ENCODE measurements around the gene SHROOM3. TPM values are rescaled to one million over a fixed set of nuclear protein-coding genes. Genes with fewer than 3 reads are reported as not detected.

Gene SHROOM3
- total RNA-seq, 2 experiments from 2014 or later: not detected

DNA sequence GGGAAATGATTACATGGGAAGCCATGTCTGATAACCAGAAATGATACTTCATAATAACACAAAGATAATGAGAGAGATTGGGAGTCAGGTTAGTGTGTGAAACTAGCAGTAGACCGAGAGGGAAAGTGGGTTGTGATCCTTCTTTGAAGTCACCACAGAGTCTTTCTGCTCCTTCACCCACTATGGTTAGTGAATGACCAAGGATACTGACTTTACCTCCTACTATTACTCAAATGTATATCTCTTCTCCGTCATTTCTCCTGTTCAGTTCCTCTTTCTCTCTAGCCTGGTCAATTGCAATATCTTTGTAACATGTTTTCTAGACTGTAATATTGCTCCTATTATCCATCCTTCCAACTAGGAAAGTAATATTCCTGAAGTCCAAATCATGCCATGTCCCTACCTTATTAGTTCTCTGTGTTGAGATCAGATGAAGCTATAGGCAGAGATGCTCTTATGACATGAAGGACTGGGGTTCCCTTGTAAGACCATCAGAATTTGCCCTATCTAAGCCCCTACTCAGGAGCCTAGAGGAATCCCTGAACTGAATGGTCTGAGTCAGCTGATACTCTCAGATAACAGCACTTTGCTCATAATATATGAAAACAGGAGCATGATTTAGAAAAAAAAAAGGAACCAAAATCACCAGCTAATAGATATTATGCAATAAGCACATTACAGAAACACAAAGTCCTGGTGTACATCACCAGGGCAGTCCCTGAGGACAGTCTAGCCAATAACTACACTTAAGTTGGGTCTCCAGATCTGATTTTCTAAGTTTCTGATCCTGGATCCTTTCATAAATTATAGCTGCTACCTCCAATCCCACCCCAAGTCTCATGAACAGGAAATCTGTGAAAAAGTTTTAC, 81.2 kb downstream of the SHROOM3 start:
- no peak for DNase-seq
- Mint-ChIP-seq H3K4me3 (no peak overlapping the region), H3K9me3 (no peaks in the 10 kb centered on the region), H3K27me3 (peaks cover 2% of the 10 kb centered on the region), H3K27ac (no peak overlapping the region), H3K36me3 (ENCODE audit: low read depth) (no peaks in the 10 kb centered on the region), H3K4me1 (no peaks in the 10 kb centered on the region)
- POLR2A ChIA-PET: no interaction called here
- CTCF ChIA-PET: interaction anchor here (0.6 to 1.4 kb wide), 3 partner anchors 11 to 509 kb away, joined by 3 to 4 read pairs (median 3); no protein-coding TSS in a partner anchor

DNA sequence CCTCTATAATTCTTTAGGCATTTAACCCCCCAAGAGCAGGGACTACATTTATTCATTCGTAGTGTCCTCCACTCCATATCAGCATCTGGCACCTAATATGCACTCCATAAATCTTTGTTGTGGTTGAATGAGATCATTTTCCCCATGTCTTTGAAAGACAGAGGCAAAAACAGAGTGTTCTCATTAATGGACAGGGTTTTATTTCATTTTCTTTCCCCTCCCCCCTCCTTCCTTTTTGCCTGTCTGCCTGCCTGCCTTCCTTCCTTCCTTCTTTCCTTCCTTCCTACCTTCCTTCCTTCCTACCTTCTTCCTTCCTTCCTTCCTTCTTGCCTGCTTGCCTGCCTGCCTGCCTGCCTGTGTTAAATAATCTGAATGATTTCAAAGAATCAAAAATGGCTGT, 83.2 kb downstream of the SHROOM3 start:
- POLR2A ChIA-PET: no interaction called here
- Mint-ChIP-seq H3K27ac (no peak overlapping the region), H3K4me1 (no peaks in the 10 kb centered on the region), H3K36me3 (ENCODE audit: low read depth) (no peaks in the 10 kb centered on the region), H3K4me3 (no peak overlapping the region), H3K9me3 (no peaks in the 10 kb centered on the region), H3K27me3 (peaks cover 2% of the 10 kb centered on the region)
- DNase-seq: no peak
- CTCF ChIA-PET: no interaction called here

DNA sequence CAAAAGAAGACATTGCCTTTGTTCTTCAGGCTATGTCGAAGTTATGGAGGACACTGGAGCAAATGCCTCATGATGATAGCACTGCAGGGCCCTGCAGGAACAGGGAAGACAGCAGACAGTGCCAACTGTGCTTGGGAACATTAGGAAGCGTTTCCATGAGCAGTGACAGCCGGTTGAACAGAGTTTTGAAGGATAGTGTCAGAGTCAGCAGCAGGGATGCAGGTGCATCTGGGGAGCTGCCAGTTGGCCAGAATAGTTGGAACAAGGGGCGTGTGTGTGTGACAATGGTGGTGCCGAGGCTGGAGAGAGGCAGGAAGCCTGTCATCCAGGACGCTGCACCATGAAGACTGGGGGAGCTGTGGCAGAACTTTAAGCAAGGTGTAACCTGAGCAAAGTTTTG, 88.6 kb downstream of the SHROOM3 start:
- Mint-ChIP-seq H3K36me3 (ENCODE audit: low read depth) (no peaks in the 10 kb centered on the region), H3K27ac (no peak overlapping the region), H3K9me3 (no peaks in the 10 kb centered on the region), H3K4me3 (no peak overlapping the region), H3K4me1 (no peaks in the 10 kb centered on the region), H3K27me3 (peaks cover 4% of the 10 kb centered on the region)
- DNase-seq: no peak
- CTCF ChIA-PET: no interaction called here
- POLR2A ChIA-PET: no interaction called here

DNA sequence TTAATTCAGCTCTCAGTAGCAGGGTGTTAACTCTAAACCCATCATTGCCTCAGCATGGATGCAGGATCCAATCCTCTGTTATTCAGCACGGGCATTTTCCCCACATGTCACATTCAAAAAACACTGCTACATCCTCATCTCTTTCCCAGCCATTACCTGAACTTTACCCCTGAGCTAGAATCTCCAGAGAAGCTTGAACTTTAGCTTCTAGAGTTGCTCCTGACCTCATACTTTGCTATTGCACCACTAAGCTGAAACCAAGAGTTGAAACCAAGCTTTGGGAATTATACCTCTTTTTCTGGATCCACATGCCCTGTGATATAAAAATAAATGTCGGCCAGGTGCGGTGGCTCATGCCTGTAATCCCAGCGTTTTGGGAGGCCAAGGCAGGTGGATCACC, 90.7 kb downstream of the SHROOM3 start:
- no peak overlapping the region for H3K27ac Mint-ChIP-seq
- ChIA-PET POLR2A (no interaction called here), CTCF (no interaction called here)
- no peak overlapping the region for H3K4me3 Mint-ChIP-seq
- no peaks in the 10 kb centered on the region for H3K4me1 Mint-ChIP-seq
- DNase-seq: no peak
- no peaks in the 10 kb centered on the region for H3K9me3 Mint-ChIP-seq
- H3K27me3 Mint-ChIP-seq: peaks cover 4% of the 10 kb centered on the region
- no peaks in the 10 kb centered on the region for H3K36me3 Mint-ChIP-seq (ENCODE audit: low read depth)

DNA sequence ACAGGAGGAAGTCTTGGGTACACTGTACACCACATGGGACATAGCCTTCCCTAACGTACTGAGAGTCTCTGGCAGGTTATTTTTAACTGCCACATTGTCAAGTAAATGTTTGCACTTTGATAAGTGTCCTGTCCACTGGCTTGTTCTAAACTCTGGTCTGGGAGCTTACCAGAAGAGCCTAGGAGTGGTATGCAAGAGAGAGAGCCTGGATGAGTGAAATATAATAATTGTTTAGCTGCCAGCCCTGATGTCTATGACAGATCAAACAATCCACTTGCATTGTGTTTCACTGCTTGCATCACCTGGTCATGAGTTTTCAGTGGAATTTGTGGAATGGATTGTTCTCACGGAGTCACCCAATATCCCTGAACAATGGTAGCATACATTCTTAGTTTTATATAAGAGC, 91.6 kb downstream of the SHROOM3 start:
- CTCF ChIA-PET: interaction anchor here (0.8 kb wide), 1 partner anchor 10 kb away, joined by 4 read pairs; no protein-coding TSS in a partner anchor
- H3K27ac Mint-ChIP-seq: no peak overlapping the region
- H3K9me3 Mint-ChIP-seq: no peaks in the 10 kb centered on the region
- no peak for DNase-seq
- H3K4me1 Mint-ChIP-seq: no peaks in the 10 kb centered on the region
- POLR2A ChIA-PET: no interaction called here
- H3K4me3 Mint-ChIP-seq: no peak overlapping the region
- H3K36me3 Mint-ChIP-seq (ENCODE audit: low read depth): no peaks in the 10 kb centered on the region
- H3K27me3 Mint-ChIP-seq: peaks cover 4% of the 10 kb centered on the region

DNA sequence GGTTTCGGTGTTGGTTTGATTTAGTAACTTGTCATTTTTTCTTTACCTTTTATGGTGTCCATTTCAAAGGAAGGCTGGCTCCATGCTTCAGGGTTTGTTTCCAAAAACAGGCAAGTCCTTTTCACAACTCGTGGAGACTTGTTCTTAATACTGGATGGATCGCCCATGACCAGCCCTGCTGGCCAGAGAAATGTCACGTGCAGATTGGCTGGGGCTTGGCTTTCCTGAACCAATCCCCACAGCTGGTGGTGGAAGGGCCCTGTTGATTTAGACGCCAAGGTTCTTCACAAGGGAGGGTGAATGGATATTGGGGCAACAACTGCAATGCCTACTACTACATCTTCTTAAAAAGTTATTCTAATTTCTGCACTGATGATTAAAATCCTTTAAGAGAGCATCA, 92.6 kb downstream of the SHROOM3 start:
- H3K27ac Mint-ChIP-seq: no peak overlapping the region
- CTCF ChIA-PET: interaction anchor here (0.7 kb wide), 1 partner anchor 460 kb away, joined by 3 read pairs; no protein-coding TSS in a partner anchor
- H3K4me1 Mint-ChIP-seq: no peaks in the 10 kb centered on the region
- no peaks in the 10 kb centered on the region for H3K9me3 Mint-ChIP-seq
- POLR2A ChIA-PET: no interaction called here
- H3K36me3 Mint-ChIP-seq (ENCODE audit: low read depth): no peaks in the 10 kb centered on the region
- peaks cover 4% of the 10 kb centered on the region for H3K27me3 Mint-ChIP-seq
- no peak for DNase-seq
- no peak overlapping the region for H3K4me3 Mint-ChIP-seq

DNA sequence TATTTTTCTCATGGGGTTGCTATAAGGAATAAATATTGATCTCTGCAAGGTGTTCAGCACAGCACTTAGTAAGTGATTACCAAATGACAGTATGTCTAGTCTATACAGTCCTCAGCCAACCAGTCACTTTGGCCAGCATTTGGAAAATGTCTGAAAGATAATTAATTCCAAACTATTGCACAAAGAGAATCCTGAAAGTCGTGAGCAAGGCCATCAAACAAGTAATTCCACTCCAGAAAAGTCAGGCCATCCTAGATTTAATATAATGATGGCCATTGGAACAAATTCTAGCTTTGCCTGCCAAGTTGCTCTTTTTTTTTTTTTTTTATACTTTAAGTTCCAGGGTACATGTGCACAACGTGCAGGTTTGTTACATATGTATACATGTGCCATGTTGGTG, 96.6 kb downstream of the SHROOM3 start:
- POLR2A ChIA-PET: no interaction called here
- no peaks in the 10 kb centered on the region for H3K4me1 Mint-ChIP-seq
- no peak overlapping the region for H3K4me3 Mint-ChIP-seq
- H3K27me3 Mint-ChIP-seq: peaks cover 4% of the 10 kb centered on the region
- CTCF ChIA-PET: no interaction called here
- H3K36me3 Mint-ChIP-seq (ENCODE audit: low read depth): no peaks in the 10 kb centered on the region
- H3K27ac Mint-ChIP-seq: no peak overlapping the region
- H3K9me3 Mint-ChIP-seq: no peaks in the 10 kb centered on the region
- no peak for DNase-seq

DNA sequence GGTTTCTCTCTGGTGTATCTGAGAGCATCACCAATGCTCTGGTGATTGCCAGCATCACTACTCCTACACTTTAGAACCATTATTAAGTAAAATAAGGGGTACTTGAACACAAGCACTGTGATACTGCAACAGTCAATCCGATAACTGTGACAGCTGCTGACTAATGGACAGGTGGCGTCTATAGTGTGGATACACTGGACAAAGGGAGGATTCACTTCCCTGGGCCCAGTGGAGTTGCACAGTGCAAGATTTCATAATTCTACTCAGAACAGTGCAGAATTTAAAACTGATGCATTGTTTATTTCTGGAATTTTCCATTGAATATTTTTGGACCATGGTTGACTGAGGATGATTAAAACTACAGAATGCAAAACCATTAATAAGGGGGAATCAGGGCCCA, 97.8 kb downstream of the SHROOM3 start:
- no peak for DNase-seq
- no peak overlapping the region for H3K27ac Mint-ChIP-seq
- H3K4me3 Mint-ChIP-seq: no peak overlapping the region
- POLR2A ChIA-PET: interaction anchor here (0.6 kb wide), 1 partner anchor 102 kb away, joined by 4 read pairs; no protein-coding TSS in a partner anchor
- no peaks in the 10 kb centered on the region for H3K36me3 Mint-ChIP-seq (ENCODE audit: low read depth)
- no peaks in the 10 kb centered on the region for H3K9me3 Mint-ChIP-seq
- CTCF ChIA-PET: no interaction called here
- H3K27me3 Mint-ChIP-seq: peaks cover 1% of the 10 kb centered on the region
- no peaks in the 10 kb centered on the region for H3K4me1 Mint-ChIP-seq

DNA sequence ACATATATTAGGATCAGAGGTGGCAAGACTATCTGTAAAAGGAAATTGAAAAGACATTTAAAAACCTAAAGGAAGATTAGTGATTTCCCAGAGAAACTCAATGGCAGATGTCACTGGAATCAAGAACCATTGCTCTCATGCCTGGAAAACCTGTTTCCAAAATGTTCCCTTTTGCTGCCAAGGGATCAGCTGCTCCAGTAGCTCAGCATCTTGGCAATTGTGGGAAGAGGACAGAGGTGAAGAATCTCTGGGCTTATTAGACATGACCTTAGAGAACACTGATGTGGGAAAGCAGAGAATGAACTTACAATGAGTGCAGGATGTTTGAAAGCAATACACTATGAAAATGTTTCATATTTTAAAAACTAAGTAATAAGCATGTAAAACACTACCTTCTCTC, 98.3 kb downstream of the SHROOM3 start:
- Mint-ChIP-seq H3K27me3 (no peaks in the 10 kb centered on the region), H3K4me1 (no peaks in the 10 kb centered on the region), H3K4me3 (no peak overlapping the region), H3K27ac (no peak overlapping the region), H3K9me3 (no peaks in the 10 kb centered on the region), H3K36me3 (ENCODE audit: low read depth) (no peaks in the 10 kb centered on the region)
- ChIA-PET POLR2A (no interaction called here), CTCF (no interaction called here)
- no peak for DNase-seq

DNA sequence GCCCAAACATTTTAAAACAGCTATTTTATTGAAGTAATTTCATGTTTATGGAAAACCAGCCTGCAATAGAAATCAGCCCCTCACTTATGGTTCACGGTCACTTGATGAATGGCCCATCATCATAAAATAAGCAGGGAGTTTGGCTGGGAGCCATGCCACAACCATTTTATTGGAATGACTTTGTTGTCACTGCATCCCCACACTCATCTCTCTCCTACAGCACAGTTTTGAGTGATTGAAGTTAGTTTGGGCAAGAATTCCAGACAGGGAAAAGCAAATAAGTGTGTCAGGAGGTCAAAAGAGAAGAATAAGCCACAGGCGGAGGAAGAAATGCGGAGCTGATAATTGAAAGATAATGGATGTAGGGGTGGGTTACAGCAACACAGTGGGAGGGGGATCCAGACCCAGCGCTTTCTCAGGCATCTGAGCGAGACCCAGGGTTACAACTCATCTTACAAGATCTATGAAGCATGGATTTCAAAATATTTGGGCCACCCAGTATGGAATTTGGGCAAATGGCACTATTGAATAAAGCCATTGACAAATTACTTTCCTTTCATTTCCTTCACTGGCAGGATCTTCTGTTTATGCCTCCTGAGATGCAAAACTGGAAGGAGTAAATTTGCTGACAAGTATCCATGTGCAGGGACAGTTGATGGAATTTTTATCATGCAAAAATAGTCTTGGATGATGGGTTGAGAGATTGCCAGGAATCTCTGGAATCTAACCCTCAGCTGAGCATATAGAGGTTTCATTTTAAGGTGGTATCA, 100.8 kb downstream of the SHROOM3 start:
- Mint-ChIP-seq H3K27me3 (no peaks in the 10 kb centered on the region), H3K27ac (no peak overlapping the region), H3K9me3 (no peaks in the 10 kb centered on the region), H3K4me3 (no peak overlapping the region), H3K36me3 (ENCODE audit: low read depth) (no peaks in the 10 kb centered on the region), H3K4me1 (no peaks in the 10 kb centered on the region)
- ChIA-PET POLR2A (no interaction called here), CTCF (no interaction called here)
- DNase-seq: no peak

DNA sequence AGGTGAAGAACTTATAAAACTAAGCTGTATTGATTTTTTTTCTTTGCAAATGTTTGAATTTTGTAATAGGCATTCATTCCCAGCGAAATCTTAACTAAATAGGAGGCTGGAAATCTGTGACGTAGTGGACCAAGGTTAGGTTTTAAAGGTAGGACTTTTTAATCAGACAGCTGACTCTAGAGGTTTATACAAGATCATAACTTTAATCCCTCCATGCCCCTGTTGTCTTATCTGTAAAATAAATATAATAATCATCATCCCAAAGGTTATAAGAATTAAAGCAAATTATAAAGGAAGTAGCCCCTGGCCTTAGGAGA, 101.3 kb downstream of the SHROOM3 start:
- no peak overlapping the region for H3K4me3 Mint-ChIP-seq
- ChIA-PET CTCF (no interaction called here), POLR2A (no interaction called here)
- H3K27ac Mint-ChIP-seq: no peak overlapping the region
- no peak for DNase-seq
- no peaks in the 10 kb centered on the region for H3K36me3 Mint-ChIP-seq (ENCODE audit: low read depth)
- no peaks in the 10 kb centered on the region for H3K9me3 Mint-ChIP-seq
- no peaks in the 10 kb centered on the region for H3K4me1 Mint-ChIP-seq
- no peaks in the 10 kb centered on the region for H3K27me3 Mint-ChIP-seq

DNA sequence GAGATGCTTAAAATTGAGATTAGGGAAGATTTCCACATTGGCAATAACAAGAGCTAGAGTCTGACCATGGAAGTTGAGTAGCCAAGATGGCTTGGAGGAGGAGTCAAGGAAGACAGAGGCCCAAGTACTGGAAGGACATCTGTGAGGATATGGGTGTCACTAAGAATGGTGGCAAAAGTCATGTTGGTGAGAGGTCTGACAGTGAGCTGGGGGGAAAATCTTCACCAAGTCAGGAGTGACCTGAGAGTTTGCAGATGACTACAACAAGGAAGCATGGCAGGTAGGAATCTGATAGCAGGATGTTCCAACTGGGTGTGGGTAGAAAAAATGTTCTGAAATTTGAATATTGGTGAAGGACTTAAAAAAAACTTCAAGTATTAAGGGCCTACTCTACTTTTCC, 103.3 kb downstream of the SHROOM3 start:
- Mint-ChIP-seq H3K4me1 (no peaks in the 10 kb centered on the region), H3K27me3 (no peaks in the 10 kb centered on the region), H3K9me3 (no peaks in the 10 kb centered on the region), H3K27ac (no peak overlapping the region), H3K36me3 (ENCODE audit: low read depth) (no peaks in the 10 kb centered on the region), H3K4me3 (no peak overlapping the region)
- CTCF ChIA-PET: no interaction called here
- POLR2A ChIA-PET: no interaction called here
- DNase-seq: no peak

DNA sequence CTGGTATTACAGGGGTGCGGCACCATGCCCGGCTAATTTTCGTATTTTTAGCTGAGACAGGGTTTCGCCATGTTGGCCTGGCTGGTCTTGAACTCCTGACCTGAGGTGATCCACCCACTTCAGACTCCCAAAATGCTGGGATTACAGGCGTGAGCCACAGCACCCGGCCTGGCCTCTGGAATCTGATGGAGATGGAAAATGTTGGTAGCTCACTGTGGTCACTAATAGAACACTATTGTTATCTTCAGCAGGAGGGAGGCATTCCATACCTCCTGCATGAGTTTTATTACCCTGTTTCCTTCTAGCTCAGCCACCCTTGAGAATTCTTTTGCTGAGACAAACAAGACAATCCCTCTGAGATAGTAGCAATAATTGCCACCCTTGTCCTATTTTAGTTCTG, 105.0 kb downstream of the SHROOM3 start:
- H3K36me3 Mint-ChIP-seq (ENCODE audit: low read depth): no peaks in the 10 kb centered on the region
- peaks cover 12% of the 10 kb centered on the region for H3K4me1 Mint-ChIP-seq
- H3K27me3 Mint-ChIP-seq: no peaks in the 10 kb centered on the region
- H3K4me3 Mint-ChIP-seq: no peak overlapping the region
- H3K27ac Mint-ChIP-seq: no peak overlapping the region
- DNase-seq: no peak
- POLR2A ChIA-PET: no interaction called here
- no peaks in the 10 kb centered on the region for H3K9me3 Mint-ChIP-seq
- CTCF ChIA-PET: interaction anchor here (1.2 kb wide), 1 partner anchor 17 kb away, joined by 3 read pairs; no protein-coding TSS in a partner anchor

Measured in activated CD4-positive, alpha-beta T cell treated with anti-CD3 and anti-CD28 coated beads, Interleukin-2, amount 10 ng/mL, durations not matched to agents 7 days and 5 days (primary cell).